ENCODE results near the gene GPRC5B. TPM values are rescaled to one million over a fixed set of nuclear protein-coding genes. Genes with fewer than 3 reads are reported as not detected.

The GPRC5B gene
- total RNA-seq, result 10 to 100 TPM; 19.9 to 34.1 (median 27.7) TPM

- H3K4me3 ChIP-seq (replicated peaks in 1 of 3), result peak within 1 kb of the TSS; percentile 37 to 76 (median 49)
- intact Hi-C loops (cut with DNase I), result loop anchor here (5.0 kb wide), 1 partner anchor 168 kb away; the partner anchor contains the start of genes IQCK and KNOP1
- H3K36me3 ChIP-seq, result no peaks in the 10 kb centered on the region
- H3K27ac ChIP-seq, result peak within 1 kb of the TSS; percentile 27 to 71 (median 62)
- H3K4me1 ChIP-seq, result peaks cover 12 to 15% of the 10 kb centered on the region in 2 donors
- no peaks in the 10 kb centered on the region for H3K9me3 ChIP-seq
- DNase-seq, result peak; percentile 46 to 53
- TF ChIP-seq CTCF (IDR thresholded peaks at IDR 0.05), result peak in 2 of 6 experiments; percentile 16 to 35
- peak in 1 of 2 donors; percentile 54 for TF ChIP-seq POLR2A (IDR thresholded peaks at IDR 0.05)
- WGBS, 2 donors, result 0 to 2% methylated on average over 17 to 37 of the region's 85 CpGs
- H3K27me3 ChIP-seq, result no peaks in the 10 kb centered on the region
Measured at GRCh38 chr16:19884611-19885450, at the start of gene GPRC5B. TSS of gene GPRC5B (minus strand) at chr16:19884848. CDS start at chr16:19872845, 12,003 bp downstream.

- no peak for DNase-seq
- H3K36me3 ChIP-seq, result no peaks in the 10 kb centered on the region
- H3K27ac ChIP-seq, result no peak overlapping the region
- TF ChIP-seq CTCF (IDR thresholded peaks at IDR 0.05), result no peak
- TF ChIP-seq POLR2A (IDR thresholded peaks at IDR 0.05), result no peak
- no peaks in the 10 kb centered on the region for H3K27me3 ChIP-seq
- H3K4me1 ChIP-seq, result no peaks in the 10 kb centered on the region
- no peaks in the 10 kb centered on the region for H3K9me3 ChIP-seq
- H3K4me3 ChIP-seq (replicated peaks in 1 of 3), result no peak overlapping the region
- 74 to 77% methylated on average over 6 of the region's 6 CpGs for WGBS, 2 donors
- intact Hi-C loops (cut with DNase I), result no loop called here
Measured at GRCh38 chr16:19933740-19934139, 49.1 kb upstream of the GPRC5B start.

- Histone ChIP-seq H3K27ac (no peak overlapping the region), H3K27me3 (no peaks in the 10 kb centered on the region), H3K9me3 (no peaks in the 10 kb centered on the region), H3K4me3 (replicated peaks in 1 of 3) (no peak overlapping the region), H3K36me3 (no peaks in the 10 kb centered on the region), H3K4me1 (no peaks in the 10 kb centered on the region)
- 77 to 79% methylated on average over 12 of the region's 12 CpGs for WGBS, 2 donors
- DNase-seq, result no peak
- intact Hi-C loops (cut with DNase I), result no loop called here
- TF ChIP-seq CTCF (IDR thresholded peaks at IDR 0.05) (no peak), POLR2A (IDR thresholded peaks at IDR 0.05) (no peak)
Measured at GRCh38 chr16:19929062-19929511, 44.4 kb upstream of the GPRC5B start.

GRCh38 chr16:19928432-19928831 is 43.8 kb upstream of the GPRC5B start:
- no peak for DNase-seq
- Histone ChIP-seq H3K4me3 (replicated peaks in 1 of 3) (no peak overlapping the region), H3K4me1 (no peaks in the 10 kb centered on the region), H3K36me3 (no peaks in the 10 kb centered on the region), H3K9me3 (no peaks in the 10 kb centered on the region), H3K27me3 (no peaks in the 10 kb centered on the region), H3K27ac (no peak overlapping the region)
- intact Hi-C loops (cut with DNase I), result no loop called here
- 58 to 82% methylated on average over 1 of the region's 1 CpG for WGBS, 2 donors
- no peak for TF ChIP-seq POLR2A (IDR thresholded peaks at IDR 0.05)
- no peak for TF ChIP-seq CTCF (IDR thresholded peaks at IDR 0.05)

Data from thyroid gland (tissue), 4 donors.